GM12874 (cell line): ENCODE results near the gene BRCA2.

Experiments
- CTCF ChIP-seq: IDR thresholded peaks from 2 replicates; pipeline ENCODE4 v1.5.1; 2011; ENCODE audit warnings: low read depth, mild to moderate bottlenecking, control low read depth, low read length, moderate library complexity; ENCODE audit not compliant: insufficient read depth

BRCA2 gene

GRCh38 chr13:32299893-32300292, 15.4 kb upstream of the BRCA2 start:
- no peak for TF ChIP-seq CTCF

- no peak for TF ChIP-seq CTCF
These were observed 14.9 kb upstream of the BRCA2 start for GRCh38 chr13:32300406-32300805.

GRCh38 chr13:32300920-32301319, 14.4 kb upstream of the BRCA2 start:
- TF ChIP-seq CTCF: no peak

- no peak for TF ChIP-seq CTCF
These were observed 12.8 kb upstream of the BRCA2 start for GRCh38 chr13:32302461-32302860.

GRCh38 chr13:32305646-32306045, 9.7 kb upstream of the BRCA2 start:
- TF ChIP-seq CTCF: no peak

GRCh38 chr13:32309312-32310133, 5.8 kb upstream of the BRCA2 start:
- no peak for TF ChIP-seq CTCF

GRCh38 chr13:32310134-32310706, 5.1 kb upstream of the BRCA2 start:
- peak; percentile 50 for TF ChIP-seq CTCF
